ENCODE measurements around the gene OPTC. TPM values are rescaled to one million over a fixed set of nuclear protein-coding genes. Genes with fewer than 3 reads are reported as not detected.

Gene OPTC
- total and polyA plus RNA-seq, 11 donors: not detected

DNA sequence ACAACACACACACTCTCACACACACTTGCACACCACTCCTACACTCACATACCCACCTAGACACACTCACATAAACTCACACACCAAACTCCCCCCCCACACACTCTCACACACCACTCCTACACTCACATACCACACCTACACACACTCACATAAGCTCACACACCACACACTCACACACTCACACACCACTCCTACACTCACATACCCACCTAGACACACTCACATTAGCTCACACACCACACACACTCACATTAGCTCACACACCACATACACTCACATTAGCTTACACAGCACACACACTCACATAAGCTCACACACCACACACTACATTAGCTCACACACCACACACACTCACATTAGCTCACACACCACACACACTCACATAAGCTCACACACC lies 33.1 kb downstream of the OPTC start:
- intact Hi-C loops (cut with DNase I): no loop called here
- DNase-seq (no peak), ATAC-seq (no peak)
- Histone ChIP-seq H3K4me3 (no peak overlapping the region), H3K9me3 (no peaks in the 10 kb centered on the region), H3K36me3 (no peaks in the 10 kb centered on the region), H3K27me3 (no peaks in the 10 kb centered on the region), H3K4me1 (peaks cover 0 to 23% (median 11%) of the 10 kb centered on the region in 12 donors), H3K27ac (peak overlapping the region in 1 of 12 donors; percentile 1)
- TF ChIP-seq, protein P1, sequence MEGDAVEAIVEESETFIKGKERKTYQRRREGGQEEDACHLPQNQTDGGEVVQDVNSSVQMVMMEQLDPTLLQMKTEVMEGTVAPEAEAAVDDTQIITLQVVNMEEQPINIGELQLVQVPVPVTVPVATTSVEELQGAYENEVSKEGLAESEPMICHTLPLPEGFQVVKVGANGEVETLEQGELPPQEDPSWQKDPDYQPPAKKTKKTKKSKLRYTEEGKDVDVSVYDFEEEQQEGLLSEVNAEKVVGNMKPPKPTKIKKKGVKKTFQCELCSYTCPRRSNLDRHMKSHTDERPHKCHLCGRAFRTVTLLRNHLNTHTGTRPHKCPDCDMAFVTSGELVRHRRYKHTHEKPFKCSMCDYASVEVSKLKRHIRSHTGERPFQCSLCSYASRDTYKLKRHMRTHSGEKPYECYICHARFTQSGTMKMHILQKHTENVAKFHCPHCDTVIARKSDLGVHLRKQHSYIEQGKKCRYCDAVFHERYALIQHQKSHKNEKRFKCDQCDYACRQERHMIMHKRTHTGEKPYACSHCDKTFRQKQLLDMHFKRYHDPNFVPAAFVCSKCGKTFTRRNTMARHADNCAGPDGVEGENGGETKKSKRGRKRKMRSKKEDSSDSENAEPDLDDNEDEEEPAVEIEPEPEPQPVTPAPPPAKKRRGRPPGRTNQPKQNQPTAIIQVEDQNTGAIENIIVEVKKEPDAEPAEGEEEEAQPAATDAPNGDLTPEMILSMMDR (IDR thresholded peaks at IDR 0.05): no peak

DNA sequence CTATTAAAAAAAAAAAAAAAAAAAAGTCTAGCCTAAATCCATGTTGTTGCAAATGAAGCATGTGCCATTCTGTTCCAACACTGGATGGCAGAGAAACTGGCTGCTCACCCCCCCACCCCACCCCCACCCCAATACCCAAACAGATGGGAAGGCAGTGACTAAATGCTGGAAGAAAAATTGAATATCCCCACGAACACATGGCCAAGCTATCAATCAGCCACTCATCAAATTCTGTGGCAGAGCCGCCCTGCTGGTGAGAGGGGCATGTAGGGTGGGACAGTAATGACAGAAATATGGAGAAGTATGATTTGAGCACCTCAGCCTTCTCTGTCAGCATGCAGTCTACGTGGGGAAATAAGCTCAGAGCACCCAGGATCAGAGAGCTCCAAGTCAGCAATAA lies 34.1 kb downstream of the OPTC start:
- intact Hi-C loops (cut with DNase I): no loop called here

DNA sequence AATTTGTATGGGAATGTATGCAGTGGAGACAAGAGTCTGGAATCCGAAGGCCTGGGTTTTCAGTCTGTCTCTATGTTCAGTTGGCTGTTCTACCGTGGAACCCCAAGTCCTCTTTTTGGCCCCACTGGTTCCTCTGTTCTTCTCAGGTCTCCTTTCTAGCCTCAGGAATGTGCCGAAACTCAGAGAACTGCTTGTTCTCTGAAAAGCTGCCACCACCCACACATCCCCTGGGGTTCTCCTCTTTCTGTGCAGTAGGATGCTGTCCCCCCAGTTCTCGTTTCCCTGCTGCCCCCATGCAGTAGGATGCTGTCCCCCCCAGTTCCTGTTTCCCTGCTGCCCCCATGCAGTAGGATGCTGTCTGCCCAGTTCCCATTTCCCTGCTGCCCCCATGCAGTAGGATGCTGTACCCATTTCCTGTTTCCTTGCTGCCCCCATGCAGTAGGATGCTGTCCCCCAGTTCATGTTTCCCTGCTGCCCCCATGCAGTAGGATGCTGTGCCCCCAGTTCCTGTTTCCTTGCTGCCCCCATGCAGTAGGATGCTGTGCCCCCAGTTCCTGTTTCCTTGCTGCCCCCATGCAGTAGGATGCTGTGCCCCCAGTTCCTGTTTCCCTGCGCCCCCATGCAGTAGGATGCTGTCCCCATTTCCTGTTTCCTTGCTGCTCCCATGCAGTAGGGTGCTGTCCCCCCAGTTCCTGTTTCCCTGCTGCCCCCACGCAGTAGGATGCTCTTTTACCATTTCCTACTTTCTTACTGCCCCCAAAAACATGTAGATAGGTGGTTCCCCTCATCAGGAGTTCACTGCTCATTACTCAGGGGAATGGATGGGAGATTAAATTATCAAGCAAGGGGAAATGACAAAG lies 35.3 kb downstream of the OPTC start:
- H3K4me1 ChIP-seq: peaks cover 0 to 14% (median 6%) of the 10 kb centered on the region in 12 donors
- 70 to 74% (median 73%) methylated on average over 6 of the region's 6 CpGs for WGBS, 4 donors
- intact Hi-C loops (cut with DNase I): no loop called here
- H3K27ac ChIP-seq: no peak overlapping the region
- no peak for DNase-seq
- H3K36me3 ChIP-seq: no peaks in the 10 kb centered on the region
- H3K4me3 ChIP-seq: no peak overlapping the region
- H3K27me3 ChIP-seq: no peaks in the 10 kb centered on the region
- no peak for ATAC-seq
- TF ChIP-seq, protein P1 (IDR thresholded peaks at IDR 0.05): no peak
- TF ChIP-seq POLR2A (IDR thresholded peaks at IDR 0.05): no peak
- no peaks in the 10 kb centered on the region for H3K9me3 ChIP-seq

More for the DNA sequence above, 34.1 kb downstream of the OPTC start:
- ATAC-seq (no peak), DNase-seq (no peak)
- 91 to 100% (median 96%) methylated on average over 3 of the region's 3 CpGs for WGBS, 4 donors
- Histone ChIP-seq H3K36me3 (no peaks in the 10 kb centered on the region), H3K27me3 (no peaks in the 10 kb centered on the region), H3K4me1 (peaks cover 0 to 19% (median 11%) of the 10 kb centered on the region in 12 donors), H3K4me3 (no peak overlapping the region), H3K27ac (no peak overlapping the region), H3K9me3 (no peaks in the 10 kb centered on the region)
- no peak for TF ChIP-seq POLR2A (IDR thresholded peaks at IDR 0.05)
- TF ChIP-seq, protein P1 (IDR thresholded peaks at IDR 0.05): no peak

DNA sequence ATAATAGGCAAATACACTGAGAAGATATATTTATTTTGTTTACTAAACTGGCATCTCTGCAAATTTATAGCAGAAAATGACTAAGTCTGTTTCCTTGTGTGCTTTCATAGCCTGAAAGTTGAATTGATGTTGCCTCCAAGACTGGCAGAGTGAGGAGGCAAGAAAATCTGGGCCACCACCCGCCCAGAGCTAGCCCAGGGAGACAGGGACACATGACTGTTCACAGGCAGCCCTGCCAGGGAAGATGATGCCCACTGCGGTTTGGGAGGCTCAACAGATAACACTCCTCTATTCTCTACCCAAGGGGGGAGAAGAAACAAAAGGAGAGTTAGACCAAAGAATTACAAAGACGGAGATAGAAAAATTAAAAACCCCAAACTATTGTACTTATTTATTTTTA lies 37.1 kb downstream of the OPTC start:
- H3K27me3 ChIP-seq: no peaks in the 10 kb centered on the region
- peaks cover 0 to 13% (median 0%) of the 10 kb centered on the region in 12 donors for H3K4me1 ChIP-seq
- no peak overlapping the region for H3K4me3 ChIP-seq
- H3K36me3 ChIP-seq: no peaks in the 10 kb centered on the region
- no peak for ATAC-seq
- H3K9me3 ChIP-seq: no peaks in the 10 kb centered on the region
- TF ChIP-seq, protein P1 (IDR thresholded peaks at IDR 0.05): no peak
- TF ChIP-seq POLR2A (IDR thresholded peaks at IDR 0.05): no peak
- no peak for DNase-seq
- WGBS, 4 donors: 91 to 94% (median 93%) methylated on average over 3 of the region's 3 CpGs
- H3K27ac ChIP-seq: no peak overlapping the region
- intact Hi-C loops (cut with DNase I): no loop called here

Data from heart left ventricle (tissue), 16 donors.